Fibroblast of peridontal ligament (primary cell): ENCODE data around the gene SUPT3H.

Source experiments
- DNase-seq: peaks from one replicate; pipeline ENCODE4 v3.0.0-alpha.2; 2010; ENCODE audit errors: extremely low read depth

Gene SUPT3H

GRCh38 chr6:45377554-45378333 is at the start of gene SUPT3H:
SUPT3H (minus strand) TSS chr6:45377934.
- DNase-seq: peak; percentile 84

- DNase-seq: peak; percentile 67
Observed at GRCh38 chr6:45426251-45426650, 48.5 kb upstream of the SUPT3H start.

- peak; percentile 58 for DNase-seq
Observed at GRCh38 chr6:45424451-45424861, 46.7 kb upstream of the SUPT3H start.

GRCh38 chr6:45423824-45424450 is 46.2 kb upstream of the SUPT3H start:
- DNase-seq: no peak

GRCh38 chr6:45423111-45423823 is 45.5 kb upstream of the SUPT3H start:
- no peak for DNase-seq

- DNase-seq: no peak
Observed at GRCh38 chr6:45422503-45423110, 44.9 kb upstream of the SUPT3H start.

- peak; percentile 88 for DNase-seq
Observed at GRCh38 chr6:45421709-45422502, 44.2 kb upstream of the SUPT3H start.

- peak; percentile 53 for DNase-seq
Observed at GRCh38 chr6:45420909-45421708, 43.4 kb upstream of the SUPT3H start.

- peak; percentile 88 for DNase-seq
Observed at GRCh38 chr6:45420083-45420908, 42.6 kb upstream of the SUPT3H start.

GRCh38 chr6:45419571-45420082 is 41.9 kb upstream of the SUPT3H start:
- DNase-seq: peak; percentile 49

- no peak for DNase-seq
Observed at GRCh38 chr6:45417436-45417835, 39.7 kb upstream of the SUPT3H start.

- no peak for DNase-seq
Observed at GRCh38 chr6:45416700-45417099, 39.0 kb upstream of the SUPT3H start.

- peak; percentile 25 for DNase-seq
Observed at GRCh38 chr6:45415788-45416518, 38.2 kb upstream of the SUPT3H start.

GRCh38 chr6:45415315-45415714 is 37.6 kb upstream of the SUPT3H start:
- peak; percentile 24 for DNase-seq

GRCh38 chr6:45411959-45412358 is 34.2 kb upstream of the SUPT3H start:
- DNase-seq: peak; percentile 36

- DNase-seq: no peak
Observed at GRCh38 chr6:45400021-45400420, 22.3 kb upstream of the SUPT3H start.

- DNase-seq: no peak
Observed at GRCh38 chr6:45398075-45398813, 20.5 kb upstream of the SUPT3H start.

- DNase-seq: no peak
Observed at GRCh38 chr6:45394586-45395095, 16.9 kb upstream of the SUPT3H start.
